NB4 (cell line): ENCODE results near the gene KNSTRN.

ENCODE experiments used
- DNase-seq: peaks from one replicate; pipeline ENCODE4 v3.0.0; 2010; ENCODE audit warnings: low read depth
- H3K4me3 ChIP-seq: one replicate; pipeline ENCODE4 v1.5.1; 2011; ENCODE audit warnings: mild to moderate bottlenecking, low read depth, low read length, moderate library complexity
- CTCF ChIP-seq: IDR thresholded peaks from one replicate; pipeline ENCODE4 v1.5.1; 2012; ENCODE audit warnings: low read depth, low read length
- MAX ChIP-seq: IDR thresholded peaks from 2 replicates; pipeline ENCODE4 v1.6.1; 2011; ENCODE audit warnings: low read depth, low read length
- MYC ChIP-seq: IDR thresholded peaks from 2 replicates; pipeline ENCODE4 v1.6.1; 2011; ENCODE audit warnings: low read depth, low read length
- POLR2A ChIP-seq: IDR thresholded peaks from 2 replicates; pipeline ENCODE4 v1.6.1; 2011; ENCODE audit warnings: mild to moderate bottlenecking; ENCODE audit not compliant: insufficient read length; ENCODE audit errors: extremely low read depth

KNSTRN gene

DNA sequence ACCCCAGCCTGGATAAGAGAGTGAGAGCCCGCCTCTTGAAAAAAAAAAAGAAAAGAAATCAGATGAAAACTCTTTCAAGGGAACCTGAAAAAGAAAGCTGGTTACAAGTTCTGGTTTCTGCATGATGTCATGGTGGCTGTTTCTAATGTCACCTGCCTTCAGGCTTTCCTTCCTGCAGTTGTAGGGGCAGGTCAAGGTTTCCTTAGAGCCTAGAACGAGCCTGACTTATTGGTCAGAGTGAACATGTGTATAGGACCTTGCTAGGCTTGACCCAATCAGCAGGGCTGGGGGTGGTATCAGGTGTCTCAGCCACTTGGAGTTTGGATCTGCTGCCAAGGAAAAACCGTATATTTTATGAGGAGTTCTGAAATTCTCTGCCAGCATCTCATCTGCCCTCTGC lies 26.8 kb downstream of the KNSTRN start:
- TF ChIP-seq CTCF (no peak), POLR2A (no peak), MYC (no peak), MAX (no peak)
- H3K4me3 ChIP-seq = no peak overlapping the region
- DNase-seq = no peak

- no peak for DNase-seq
- TF ChIP-seq MYC (no peak), POLR2A (no peak), MAX (no peak), CTCF (no peak)
- no peak overlapping the region for H3K4me3 ChIP-seq
These were observed 28.0 kb downstream of the KNSTRN start for GRCh38 chr15:40410476-40410875.

DNA sequence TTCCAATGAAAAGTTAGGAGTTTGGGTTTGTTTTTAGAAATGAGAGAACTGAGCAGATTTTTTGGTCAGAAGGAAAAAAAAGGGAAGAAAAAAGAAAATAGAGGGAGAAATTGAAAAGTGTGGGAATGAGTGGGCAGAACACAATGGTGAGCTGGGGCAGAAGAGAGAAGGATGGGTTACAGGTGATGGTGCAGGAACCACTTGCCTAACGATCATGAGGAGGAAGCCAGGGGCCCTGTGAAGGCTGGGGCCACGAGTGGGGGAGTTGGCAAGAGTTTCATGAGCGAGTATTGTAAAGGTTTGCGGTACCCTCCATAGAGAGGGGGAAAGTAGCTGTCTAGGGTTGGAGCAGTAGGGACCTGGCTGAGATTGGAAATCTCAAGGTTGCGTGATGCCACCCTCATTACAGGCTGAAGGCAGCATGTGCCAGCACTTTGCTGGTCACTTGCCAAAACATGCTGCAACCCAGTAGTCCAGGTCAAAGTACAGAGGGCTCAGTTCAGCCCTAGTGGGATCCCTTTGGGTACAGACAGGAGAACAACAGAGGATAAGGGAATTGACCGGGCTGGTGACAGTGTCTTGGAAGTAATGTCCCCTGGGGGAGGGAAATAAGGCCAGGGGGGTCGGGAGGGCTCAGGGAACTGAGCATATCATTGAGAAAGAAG lies 29.7 kb downstream of the KNSTRN start:
- DNase-seq = no peak
- TF ChIP-seq MYC = no peak
- no peak for TF ChIP-seq POLR2A
- TF ChIP-seq CTCF = no peak
- TF ChIP-seq MAX = no peak
- no peak overlapping the region for H3K4me3 ChIP-seq

GRCh38 chr15:40413036-40413435 lies 30.5 kb downstream of the KNSTRN start:
- TF ChIP-seq POLR2A = no peak
- TF ChIP-seq MYC = no peak
- TF ChIP-seq MAX = no peak
- DNase-seq = no peak
- no peak overlapping the region for H3K4me3 ChIP-seq

GRCh38 chr15:40414816-40415215 lies 32.3 kb downstream of the KNSTRN start:
- no peak for TF ChIP-seq CTCF
- no peak for TF ChIP-seq MYC
- no peak for TF ChIP-seq MAX
- TF ChIP-seq POLR2A = no peak
- no peak overlapping the region for H3K4me3 ChIP-seq
- DNase-seq = no peak

DNA sequence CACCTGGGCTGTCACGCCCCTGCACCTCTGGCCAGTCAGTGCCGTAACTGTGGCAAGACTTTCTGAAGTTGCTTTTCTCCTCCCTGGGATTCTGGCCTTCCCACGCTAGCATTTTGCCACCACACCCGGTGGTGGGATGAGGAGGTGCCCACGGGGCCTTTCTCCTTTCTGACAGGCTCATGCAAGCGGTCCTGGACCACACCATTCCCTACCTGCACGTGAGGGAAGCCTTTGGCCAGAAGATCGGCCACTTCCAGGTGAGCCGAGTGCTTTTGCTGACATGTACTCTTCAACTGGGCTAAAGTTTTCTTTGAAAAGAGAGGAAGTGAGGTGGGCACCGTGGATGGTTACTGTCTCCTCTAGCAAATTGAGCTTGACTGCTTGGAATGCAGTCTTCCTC lies 32.7 kb downstream of the KNSTRN start:
- no peak overlapping the region for H3K4me3 ChIP-seq
- no peak for TF ChIP-seq MYC
- no peak for TF ChIP-seq POLR2A
- no peak for TF ChIP-seq MAX
- no peak for TF ChIP-seq CTCF
- no peak for DNase-seq
